ENCODE data around the gene PSMB1. TPM values are rescaled to one million over a fixed set of nuclear protein-coding genes. Genes with fewer than 3 reads are reported as not detected.
"Not testable (repeated sequence)": the region's sequence is repeated elsewhere in the genome, so short reads cannot be mapped to it uniquely, and the experiment has no call there.

The PSMB1 gene
- total RNA-seq, 1 experiment from 2014 or later: 215 TPM

GRCh38 chr6:170529839-170530469 lies 23.2 kb downstream of the PSMB1 start:
- ChIA-PET POLR2A (no interaction called here), CTCF (interaction anchor here (0.6 to 2.3 kb wide), 17 partner anchors 9 to 1278 kb away, joined by 3 to 17 read pairs (median 4); partner anchors contain the start of genes PSMB1 and TBP)
- peak; percentile 91 for ATAC-seq
- Mint-ChIP-seq H3K4me3 (no peak overlapping the region), H3K36me3 (peaks cover 18% of the 10 kb centered on the region), H3K9me3 (peaks cover 5% of the 10 kb centered on the region), H3K4me1 (peaks cover 9% of the 10 kb centered on the region), H3K27ac (0 out of 2 replicates have a peak overlapping the region, but pooled peaks have one; percentile 41), H3K27me3 (ENCODE audit: low read depth) (no peaks in the 10 kb centered on the region)
- TF ChIP-seq MAX (CRISPR knock-in tag; IDR thresholded peaks at IDR 0.05): no peak
- no peak for TF ChIP-seq ZNF317 (CRISPR knock-in tag; IDR thresholded peaks at IDR 0.05; ENCODE audit: borderline replicate concordance, low read depth)
- peak; percentile 65 for TF ChIP-seq CTCF (IDR thresholded peaks at IDR 0.05)
- TF ChIP-seq SOX15 (CRISPR knock-in tag; IDR thresholded peaks at IDR 0.05): no peak
- peak; percentile 78 for DNase-seq (ENCODE audit: low spot score)

- H3K27me3 Mint-ChIP-seq (ENCODE audit: low read depth); ATAC-seq; H3K9me3 Mint-ChIP-seq; CTCF ChIA-PET; H3K36me3 Mint-ChIP-seq; POLR2A ChIA-PET; H3K27ac Mint-ChIP-seq; H3K4me3 Mint-ChIP-seq; DNase-seq (ENCODE audit: low spot score): not testable (repeated sequence)
- peaks cover 13% of the 10 kb centered on the region for H3K4me1 Mint-ChIP-seq
These were observed 25.1 kb downstream of the PSMB1 start for GRCh38 chr6:170527995-170528394.

- Mint-ChIP-seq H3K36me3 (peaks cover 6% of the 10 kb centered on the region), H3K4me3 (no peak overlapping the region), H3K27me3 (ENCODE audit: low read depth) (no peaks in the 10 kb centered on the region), H3K27ac (no peak overlapping the region), H3K4me1 (peaks cover 13% of the 10 kb centered on the region), H3K9me3 (peaks cover 7% of the 10 kb centered on the region)
- ChIA-PET CTCF (no interaction called here), POLR2A (no interaction called here)
- no peak for TF ChIP-seq CBFB (CRISPR knock-in tag; IDR thresholded peaks at IDR 0.05; ENCODE audit: low read depth)
- TF ChIP-seq TEAD4 (CRISPR knock-in tag; IDR thresholded peaks at IDR 0.05): no peak
- no peak for TF ChIP-seq CREB1 (CRISPR knock-in tag; IDR thresholded peaks at IDR 0.05)
- no peak for TF ChIP-seq E2F5 (CRISPR knock-in tag; IDR thresholded peaks at IDR 0.05)
- TF ChIP-seq ZNF317 (CRISPR knock-in tag; IDR thresholded peaks at IDR 0.05; ENCODE audit: borderline replicate concordance, low read depth): no peak
- TF ChIP-seq TCF7 (CRISPR knock-in tag; IDR thresholded peaks at IDR 0.05; ENCODE audit: low read depth): no peak
- TF ChIP-seq CTCF (IDR thresholded peaks at IDR 0.05): no peak
- TF ChIP-seq TP53 (CRISPR knock-in tag; IDR thresholded peaks at IDR 0.05): no peak
- no peak for TF ChIP-seq USF1 (CRISPR knock-in tag; IDR thresholded peaks at IDR 0.05)
- TF ChIP-seq ATF2 (CRISPR knock-in tag; IDR thresholded peaks at IDR 0.05; ENCODE audit: borderline replicate concordance, low read depth): no peak
- no peak for TF ChIP-seq GABPB1 (CRISPR knock-in tag; IDR thresholded peaks at IDR 0.05)
- no peak for TF ChIP-seq JUN (CRISPR knock-in tag; IDR thresholded peaks at IDR 0.05)
- no peak for TF ChIP-seq ZNF281 (CRISPR knock-in tag; IDR thresholded peaks at IDR 0.05)
- TF ChIP-seq FOXJ3 (CRISPR knock-in tag; IDR thresholded peaks at IDR 0.05; ENCODE audit: borderline replicate concordance): no peak
- no peak for TF ChIP-seq IRF2 (CRISPR knock-in tag; IDR thresholded peaks at IDR 0.05; ENCODE audit: borderline replicate concordance, low read depth)
- no peak for DNase-seq (ENCODE audit: low spot score)
- ATAC-seq: no peak
These were observed 27.3 kb downstream of the PSMB1 start for GRCh38 chr6:170525795-170526194.
